ENCODE data around the gene EPX.

Gene EPX

DNA sequence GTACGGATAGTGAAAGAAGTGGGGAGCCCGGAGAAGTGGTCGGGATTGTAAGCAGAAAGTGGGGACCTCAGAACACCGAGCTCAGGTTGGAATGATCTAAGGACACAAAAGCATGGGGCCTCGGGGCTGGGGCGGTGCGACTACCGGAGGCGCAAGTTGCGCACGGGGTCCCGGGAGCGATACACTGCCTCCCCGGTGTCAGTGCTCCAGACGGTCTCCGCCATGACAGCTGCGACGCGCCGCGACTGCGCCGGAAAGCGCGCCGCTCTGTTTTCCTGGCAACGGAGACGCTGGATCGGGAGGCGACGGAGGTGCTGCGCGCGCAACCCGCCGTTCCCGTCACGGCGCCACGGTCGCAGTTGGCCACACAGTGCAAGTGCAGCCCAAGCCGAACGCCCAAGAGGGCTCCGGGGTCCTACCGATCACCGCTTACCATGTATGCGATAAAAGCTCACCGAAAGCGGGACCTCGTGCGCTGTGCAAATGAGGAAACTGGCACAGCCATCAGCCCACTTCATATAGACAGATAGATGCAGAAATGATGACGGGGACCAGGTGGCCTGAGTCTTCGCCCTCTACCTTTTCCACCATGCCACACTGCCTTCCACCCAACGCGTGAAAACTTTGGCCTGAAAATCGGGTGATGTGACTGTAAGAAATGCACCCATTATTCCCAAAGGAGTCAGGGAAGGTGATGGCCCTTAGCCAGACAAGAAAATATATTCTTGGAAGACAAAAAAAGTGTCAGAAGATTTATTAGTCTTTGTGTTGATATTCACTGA lies 26.7 kb downstream of the EPX start, which contains the start of gene MKS1 (continued):
- TF ChIP-seq ZBTB7A (tag by site-specific recombination; IDR thresholded peaks at IDR 0.05; ENCODE audit: low read depth) (no peak), ZNF76 (tag by site-specific recombination; IDR thresholded peaks at IDR 0.05; ENCODE audit: borderline replicate concordance, low read depth) (0 out of 2 replicates have a peak, but pooled peaks have one; percentile 60), ZNF707 (tag by site-specific recombination; IDR thresholded peaks at IDR 0.05) (no peak), GLIS1 (tag by site-specific recombination; IDR thresholded peaks at IDR 0.05) (peak; percentile 30; the same call in 1 of the 2 replicates), ZNF239 (tag by site-specific recombination; IDR thresholded peaks at IDR 0.05) (no peak), ZNF792 (tag by site-specific recombination; IDR thresholded peaks at IDR 0.05) (no peak), ZNF366 (tag by site-specific recombination; conservative IDR thresholded peaks at IDR 0.05) (no peak), ZNF146 (tag by site-specific recombination; IDR thresholded peaks at IDR 0.05) (no peak), ZNF501 (tag by site-specific recombination; IDR thresholded peaks at IDR 0.05) (peak; percentile 93), ZFP3 (tag by site-specific recombination; IDR thresholded peaks at IDR 0.05; ENCODE audit: low read depth) (no peak), IKZF3 (tag by site-specific recombination; IDR thresholded peaks at IDR 0.05) (peak; percentile 46; the same call in 1 of the 2 replicates), ZNF544 (tag by site-specific recombination; IDR thresholded peaks at IDR 0.05) (no peak), ZNF121 (tag by site-specific recombination; IDR thresholded peaks at IDR 0.05) (no peak), ZNF830 (tag by site-specific recombination; IDR thresholded peaks at IDR 0.05; ENCODE audit: low read depth) (no peak), ZNF560 (tag by site-specific recombination; IDR thresholded peaks at IDR 0.05; ENCODE audit: borderline replicate concordance) (no peak), ZNF211 (tag by site-specific recombination; IDR thresholded peaks at IDR 0.05; ENCODE audit: low read depth) (no peak), ZNF221 (tag by site-specific recombination; IDR thresholded peaks at IDR 0.05; ENCODE audit: borderline replicate concordance) (no peak), MEIS1 (CRISPR knock-in tag; IDR thresholded peaks at IDR 0.05; ENCODE audit: borderline replicate concordance) (no peak)
- TF ChIP-seq, protein P1, sequence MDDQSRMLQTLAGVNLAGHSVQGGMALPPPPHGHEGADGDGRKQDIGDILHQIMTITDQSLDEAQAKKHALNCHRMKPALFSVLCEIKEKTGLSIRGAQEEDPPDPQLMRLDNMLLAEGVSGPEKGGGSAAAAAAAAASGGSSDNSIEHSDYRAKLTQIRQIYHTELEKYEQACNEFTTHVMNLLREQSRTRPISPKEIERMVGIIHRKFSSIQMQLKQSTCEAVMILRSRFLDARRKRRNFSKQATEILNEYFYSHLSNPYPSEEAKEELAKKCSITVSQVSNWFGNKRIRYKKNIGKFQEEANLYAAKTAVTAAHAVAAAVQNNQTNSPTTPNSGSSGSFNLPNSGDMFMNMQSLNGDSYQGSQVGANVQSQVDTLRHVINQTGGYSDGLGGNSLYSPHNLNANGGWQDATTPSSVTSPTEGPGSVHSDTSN (CRISPR knock-in tag; IDR thresholded peaks at IDR 0.05) = no peak
- TF ChIP-seq, protein P2, sequence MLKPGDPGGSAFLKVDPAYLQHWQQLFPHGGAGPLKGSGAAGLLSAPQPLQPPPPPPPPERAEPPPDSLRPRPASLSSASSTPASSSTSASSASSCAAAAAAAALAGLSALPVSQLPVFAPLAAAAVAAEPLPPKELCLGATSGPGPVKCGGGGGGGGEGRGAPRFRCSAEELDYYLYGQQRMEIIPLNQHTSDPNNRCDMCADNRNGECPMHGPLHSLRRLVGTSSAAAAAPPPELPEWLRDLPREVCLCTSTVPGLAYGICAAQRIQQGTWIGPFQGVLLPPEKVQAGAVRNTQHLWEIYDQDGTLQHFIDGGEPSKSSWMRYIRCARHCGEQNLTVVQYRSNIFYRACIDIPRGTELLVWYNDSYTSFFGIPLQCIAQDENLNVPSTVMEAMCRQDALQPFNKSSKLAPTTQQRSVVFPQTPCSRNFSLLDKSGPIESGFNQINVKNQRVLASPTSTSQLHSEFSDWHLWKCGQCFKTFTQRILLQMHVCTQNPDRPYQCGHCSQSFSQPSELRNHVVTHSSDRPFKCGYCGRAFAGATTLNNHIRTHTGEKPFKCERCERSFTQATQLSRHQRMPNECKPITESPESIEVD (tag by site-specific recombination; IDR thresholded peaks at IDR 0.05) = no peak
- TF ChIP-seq, protein P3, sequence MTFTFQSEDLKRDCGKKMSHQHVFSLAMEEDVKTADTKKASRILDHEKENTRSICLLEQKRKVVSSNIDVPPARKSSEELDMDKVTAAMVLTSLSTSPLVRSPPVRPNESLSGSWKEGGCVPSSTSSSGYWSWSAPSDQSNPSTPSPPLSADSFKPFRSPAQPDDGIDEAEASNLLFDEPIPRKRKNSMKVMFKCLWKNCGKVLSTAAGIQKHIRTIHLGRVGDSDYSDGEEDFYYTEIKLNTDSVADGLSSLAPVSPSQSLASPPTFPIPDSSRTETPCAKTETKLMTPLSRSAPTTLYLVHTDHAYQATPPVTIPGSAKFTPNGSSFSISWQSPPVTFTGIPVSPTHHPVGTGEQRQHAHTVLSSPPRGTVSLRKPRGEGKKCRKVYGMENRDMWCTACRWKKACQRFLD (tag by site-specific recombination; IDR thresholded peaks at IDR 0.05) = no peak
- TF ChIP-seq, protein P4, sequence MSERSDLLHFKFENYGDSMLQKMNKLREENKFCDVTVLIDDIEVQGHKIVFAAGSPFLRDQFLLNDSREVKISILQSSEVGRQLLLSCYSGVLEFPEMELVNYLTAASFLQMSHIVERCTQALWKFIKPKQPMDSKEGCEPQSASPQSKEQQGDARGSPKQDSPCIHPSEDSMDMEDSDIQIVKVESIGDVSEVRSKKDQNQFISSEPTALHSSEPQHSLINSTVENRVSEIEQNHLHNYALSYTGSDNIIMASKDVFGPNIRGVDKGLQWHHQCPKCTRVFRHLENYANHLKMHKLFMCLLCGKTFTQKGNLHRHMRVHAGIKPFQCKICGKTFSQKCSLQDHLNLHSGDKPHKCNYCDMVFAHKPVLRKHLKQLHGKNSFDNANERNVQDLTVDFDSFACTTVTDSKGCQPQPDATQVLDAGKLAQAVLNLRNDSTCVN (tag by site-specific recombination; optimal IDR thresholded peaks at IDR 0.05) = peak; percentile 98
- TF ChIP-seq, protein P5, sequence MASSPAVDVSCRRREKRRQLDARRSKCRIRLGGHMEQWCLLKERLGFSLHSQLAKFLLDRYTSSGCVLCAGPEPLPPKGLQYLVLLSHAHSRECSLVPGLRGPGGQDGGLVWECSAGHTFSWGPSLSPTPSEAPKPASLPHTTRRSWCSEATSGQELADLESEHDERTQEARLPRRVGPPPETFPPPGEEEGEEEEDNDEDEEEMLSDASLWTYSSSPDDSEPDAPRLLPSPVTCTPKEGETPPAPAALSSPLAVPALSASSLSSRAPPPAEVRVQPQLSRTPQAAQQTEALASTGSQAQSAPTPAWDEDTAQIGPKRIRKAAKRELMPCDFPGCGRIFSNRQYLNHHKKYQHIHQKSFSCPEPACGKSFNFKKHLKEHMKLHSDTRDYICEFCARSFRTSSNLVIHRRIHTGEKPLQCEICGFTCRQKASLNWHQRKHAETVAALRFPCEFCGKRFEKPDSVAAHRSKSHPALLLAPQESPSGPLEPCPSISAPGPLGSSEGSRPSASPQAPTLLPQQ (tag by site-specific recombination; IDR thresholded peaks at IDR 0.05) = no peak
- TF ChIP-seq, protein P6, sequence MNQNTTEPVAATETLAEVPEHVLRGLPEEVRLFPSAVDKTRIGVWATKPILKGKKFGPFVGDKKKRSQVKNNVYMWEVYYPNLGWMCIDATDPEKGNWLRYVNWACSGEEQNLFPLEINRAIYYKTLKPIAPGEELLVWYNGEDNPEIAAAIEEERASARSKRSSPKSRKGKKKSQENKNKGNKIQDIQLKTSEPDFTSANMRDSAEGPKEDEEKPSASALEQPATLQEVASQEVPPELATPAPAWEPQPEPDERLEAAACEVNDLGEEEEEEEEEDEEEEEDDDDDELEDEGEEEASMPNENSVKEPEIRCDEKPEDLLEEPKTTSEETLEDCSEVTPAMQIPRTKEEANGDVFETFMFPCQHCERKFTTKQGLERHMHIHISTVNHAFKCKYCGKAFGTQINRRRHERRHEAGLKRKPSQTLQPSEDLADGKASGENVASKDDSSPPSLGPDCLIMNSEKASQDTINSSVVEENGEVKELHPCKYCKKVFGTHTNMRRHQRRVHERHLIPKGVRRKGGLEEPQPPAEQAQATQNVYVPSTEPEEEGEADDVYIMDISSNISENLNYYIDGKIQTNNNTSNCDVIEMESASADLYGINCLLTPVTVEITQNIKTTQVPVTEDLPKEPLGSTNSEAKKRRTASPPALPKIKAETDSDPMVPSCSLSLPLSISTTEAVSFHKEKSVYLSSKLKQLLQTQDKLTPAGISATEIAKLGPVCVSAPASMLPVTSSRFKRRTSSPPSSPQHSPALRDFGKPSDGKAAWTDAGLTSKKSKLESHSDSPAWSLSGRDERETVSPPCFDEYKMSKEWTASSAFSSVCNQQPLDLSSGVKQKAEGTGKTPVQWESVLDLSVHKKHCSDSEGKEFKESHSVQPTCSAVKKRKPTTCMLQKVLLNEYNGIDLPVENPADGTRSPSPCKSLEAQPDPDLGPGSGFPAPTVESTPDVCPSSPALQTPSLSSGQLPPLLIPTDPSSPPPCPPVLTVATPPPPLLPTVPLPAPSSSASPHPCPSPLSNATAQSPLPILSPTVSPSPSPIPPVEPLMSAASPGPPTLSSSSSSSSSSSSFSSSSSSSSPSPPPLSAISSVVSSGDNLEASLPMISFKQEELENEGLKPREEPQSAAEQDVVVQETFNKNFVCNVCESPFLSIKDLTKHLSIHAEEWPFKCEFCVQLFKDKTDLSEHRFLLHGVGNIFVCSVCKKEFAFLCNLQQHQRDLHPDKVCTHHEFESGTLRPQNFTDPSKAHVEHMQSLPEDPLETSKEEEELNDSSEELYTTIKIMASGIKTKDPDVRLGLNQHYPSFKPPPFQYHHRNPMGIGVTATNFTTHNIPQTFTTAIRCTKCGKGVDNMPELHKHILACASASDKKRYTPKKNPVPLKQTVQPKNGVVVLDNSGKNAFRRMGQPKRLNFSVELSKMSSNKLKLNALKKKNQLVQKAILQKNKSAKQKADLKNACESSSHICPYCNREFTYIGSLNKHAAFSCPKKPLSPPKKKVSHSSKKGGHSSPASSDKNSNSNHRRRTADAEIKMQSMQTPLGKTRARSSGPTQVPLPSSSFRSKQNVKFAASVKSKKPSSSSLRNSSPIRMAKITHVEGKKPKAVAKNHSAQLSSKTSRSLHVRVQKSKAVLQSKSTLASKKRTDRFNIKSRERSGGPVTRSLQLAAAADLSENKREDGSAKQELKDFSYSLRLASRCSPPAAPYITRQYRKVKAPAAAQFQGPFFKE (tag by site-specific recombination; IDR thresholded peaks at IDR 0.05; ENCODE audit: borderline replicate concordance) = no peak
